K562 (cell line): ENCODE data around the gene SAMD10. TPM values are rescaled to one million over a fixed set of nuclear protein-coding genes. Genes with fewer than 3 reads are reported as not detected.
A peak's percentile ranks its signal among the peaks of the same experiment; 100 is the strongest.
"Not testable (repeated sequence)": the region's sequence is repeated elsewhere in the genome, so short reads cannot be mapped to it uniquely, and the experiment has no call there.

Experiments used
- ATAC-seq: fragments of 200-7000 bp; cut with Tn5 transposase; 3 replicates; pipeline ENCODE4 v1.9.1; 2020; ENCODE audit warnings: moderate library complexity
- BruUV-seq: library from RNA; stranded (reverse); fragments of 400-500 nt; replicated peaks from 2 replicates; lab custom pipeline; 2021; lab: Mats Ljungman, UMichigan
- CTCF ChIA-PET: fragments of 300-600 bp; formaldehyde crosslinking; extraction: SDS; loops from one replicate; lab custom pipeline; 2021; ENCODE audit warnings: low intra/inter-chr PET ratio; lab: Yijun Ruan, JAX
- POLR2A ChIA-PET: fragments of 300-600, 350-650 bp; sonication (Branson Sonifier 250); formaldehyde crosslinking; extraction: SDS; loops from one replicate; lab custom pipeline; 2021; ENCODE audit warnings: antibody characterized with exemption, inconsistent platforms; lab: Yijun Ruan, JAX
- DNase-seq, 4 experiments: peaks; one replicate each; pipeline versions ENCODE4 v3.0.0 to v3.0.0-alpha.2; 2011 to 2018; ENCODE audit warnings: low spot score in 3 of 4, mixed read lengths in 3 of 4; ENCODE audit errors: extremely low read depth in 1 of 4
- FAIRE-seq: peaks from 2 replicates; lab custom pipeline; 2011; peaks lifted over from hg19 to GRCh38; lab: Jason Lieb, UNC
- H2AFZ ChIP-seq: 2 replicates; pipeline ENCODE4 v1.6.0; 2011; ENCODE audit warnings: low read depth, low read length, control low read depth, inconsistent platforms
- H3K27ac ChIP-seq: fragments of 200-600 bp; 3 replicates; pipeline ENCODE4 v1.8.0; 2011; ENCODE audit warnings: low read depth, mild to moderate bottlenecking, control low read depth, inconsistent platforms, low read length, moderate library complexity, mixed read lengths; ENCODE audit errors: extremely low read depth
- H3K27me3 ChIP-seq, 2 experiments: fragments of 300-600 bp in 1 of 2; 2 replicates in 1 of 2; 3 replicates in 1 of 2; pipeline versions ENCODE4 v1.6.0 to v1.8.0; 2011; ENCODE audit warnings: inconsistent platforms in 2 of 2, low read length in 2 of 2, mild to moderate bottlenecking in 1 of 2, mixed read lengths in 1 of 2, moderate library complexity in 1 of 2; ENCODE audit not compliant: control insufficient read depth in 2 of 2, insufficient read depth in 2 of 2
- H3K36me3 ChIP-seq: fragments of 300-600 bp; 3 replicates; pipeline ENCODE4 v1.8.0; 2011; ENCODE audit warnings: mild to moderate bottlenecking, low read length, inconsistent platforms; ENCODE audit not compliant: control insufficient read depth, insufficient read depth
- H3K4me1 ChIP-seq, 2 experiments: fragments of 200-600 bp in 1 of 2; replicated peaks in 1 of 2; 2 replicates in 1 of 2; 3 replicates in 1 of 2; pipeline versions ENCODE4 v1.5.1 to v1.8.0; 2011; ENCODE audit warnings: inconsistent platforms in 2 of 2, low read length in 2 of 2, mild to moderate bottlenecking in 1 of 2, mixed read lengths in 1 of 2, moderate library complexity in 1 of 2; ENCODE audit not compliant: control insufficient read depth in 2 of 2, insufficient read depth in 2 of 2
- H3K4me2 ChIP-seq: 2 replicates; pipeline ENCODE4 v1.6.1; 2011; ENCODE audit warnings: low read length, control low read depth, inconsistent platforms, mixed read lengths; ENCODE audit not compliant: insufficient read depth
- H3K4me3 ChIP-seq: fragments of 200-600 bp; sonication (generic), shearing (Covaris generic); 2 replicates; pipeline ENCODE4 v1.5.1; 2016; ENCODE audit warnings: control low read depth, inconsistent platforms
- H3K79me2 ChIP-seq: fragments of 200-600 bp; 3 replicates; pipeline ENCODE4 v1.8.0; 2011; ENCODE audit warnings: low read length, inconsistent platforms; ENCODE audit not compliant: control insufficient read depth, insufficient read depth
- H3K9ac ChIP-seq, 2 experiments: 2 replicates each; pipeline versions ENCODE4 v1.6.0 to v1.6.1; 2011; ENCODE audit warnings: low read depth in 2 of 2, low read length in 2 of 2, control low read depth in 1 of 2, inconsistent platforms in 1 of 2, mild to moderate bottlenecking in 1 of 2, mixed read lengths in 1 of 2; ENCODE audit not compliant: insufficient read depth in 1 of 2
- H3K9me1 ChIP-seq: one replicate; pipeline ENCODE4 v1.6.0; 2011; ENCODE audit warnings: inconsistent platforms, mild to moderate bottlenecking, low read length, moderate library complexity; ENCODE audit not compliant: control insufficient read depth, insufficient read depth
- H3K9me3 ChIP-seq: replicated peaks from 2 replicates; pipeline ENCODE4 v1.5.1; 2011; ENCODE audit warnings: low read depth, low read length, inconsistent platforms; ENCODE audit not compliant: control insufficient read depth, insufficient read depth
- H4K20me1 ChIP-seq: replicated peaks from 2 replicates; pipeline ENCODE4 v1.6.1; 2011; ENCODE audit warnings: low read length, inconsistent platforms, mixed read lengths; ENCODE audit not compliant: control insufficient read depth, insufficient read depth
- E2F3 ChIP-seq: fragments of 250-450 bp; sonication (Bioruptor Pico); IDR thresholded peaks from 2 replicates; pipeline ENCODE4 v1.4.0; 2020; ENCODE audit warnings: mild to moderate bottlenecking
- HNRNPL ChIP-seq: fragments of 200-400 bp; formaldehyde crosslinking; IDR thresholded peaks from 2 replicates; pipeline ENCODE4 v1.6.1; 2017; ENCODE audit warnings: low read depth, mild to moderate bottlenecking, low read length
- POLR2G ChIP-seq: fragments of 200-400 bp; formaldehyde crosslinking; IDR thresholded peaks from 2 replicates; pipeline ENCODE4 v1.6.1; 2017; ENCODE audit warnings: low read depth, mild to moderate bottlenecking, antibody characterized with exemption, low read length, moderate library complexity
- SUPT5H ChIP-seq: fragments of 450-650 bp; IDR thresholded peaks from 2 replicates; pipeline ENCODE4 v1.6.1; 2016
- ZKSCAN3 ChIP-seq: fragments of 250-450 bp; sonication (Bioruptor Pico); IDR thresholded peaks from 2 replicates; pipeline ENCODE4 v1.4.0; 2020
- WGBS: fragments of 100-300 bp; shearing (Covaris generic); methylation state at CpG from one replicate; pipeline ENCODE4 v1.1.6; 2016; ENCODE audit warnings: low coverage, mixed read lengths; ENCODE audit not compliant: insufficient coverage; ENCODE audit errors: missing lambda C conversion rate; 5-methylcytosine and 5-hydroxymethylcytosine counted together
- in situ Hi-C: fragments of 300-500 bp; cut with MboI; formaldehyde crosslinking; loops from 4 replicates; pipeline ENCODE4 v1.15.0; 2018; ENCODE audit warnings: inconsistent platforms, mixed read lengths
- intact Hi-C: fragments of 100-400 bp; cut with micrococcal nuclease; formaldehyde crosslinking; loops from 2 replicates; pipeline ENCODE4 v1.14.2; 2022
- polyA plus RNA-seq, 8 experiments: library from polyadenylated mRNA; depleted of rRNA in 4 of 8; stranded (reverse) in 5 of 8; unstranded in 3 of 8; fragments of >200 nt; fragmentation: Nextera tagmentation in 2 of 8; fragmentation: Illumina TruSeq in 1 of 8; extraction: Ambion mirVana in 2 of 8; extraction: Trizol in 1 of 8; gene quantifications; 2 replicates each; pipeline versions ENCODE4 v1.2.1 to v1.2.3, GENCODE V29; 2011 to 2014; ENCODE audit warnings: inconsistent platforms in 1 of 8, missing spikeins in 1 of 8
- total RNA-seq, 7 experiments: library from RNA; depleted of rRNA in 6 of 7; stranded (reverse); fragments of >200 nt in 6 of 7; fragmentation: Illumina TruSeq in 2 of 7; extraction: Trizol in 2 of 7; gene quantifications; 2 replicates each; pipeline versions ENCODE4 v1.2.1 to v1.2.3, GENCODE V29; 2011 to 2021; ENCODE audit warnings: low replicate concordance in 1 of 7
- TF ChIP-seq, protein P1 (sequence below): fragments of 450-650 bp; formaldehyde crosslinking; IDR thresholded peaks from 2 replicates; pipeline ENCODE4 v1.4.0; 2020; ENCODE audit warnings: mild to moderate bottlenecking, moderate library complexity
- TF ChIP-seq, protein P2 (sequence below): sonication (generic); formaldehyde crosslinking; IDR thresholded peaks from 2 replicates; pipeline ENCODE4 v1.8.0; 2023; ENCODE audit warnings: mild to moderate bottlenecking, missing genetic modification reagents

Gene SAMD10
- total and polyA plus RNA-seq, 9 of the 15 experiments (the other 6 are each of a cell fraction or from before 2014, with no cell fraction given), result 0.37 to 15.2 (median 4.8) TPM

DNA sequence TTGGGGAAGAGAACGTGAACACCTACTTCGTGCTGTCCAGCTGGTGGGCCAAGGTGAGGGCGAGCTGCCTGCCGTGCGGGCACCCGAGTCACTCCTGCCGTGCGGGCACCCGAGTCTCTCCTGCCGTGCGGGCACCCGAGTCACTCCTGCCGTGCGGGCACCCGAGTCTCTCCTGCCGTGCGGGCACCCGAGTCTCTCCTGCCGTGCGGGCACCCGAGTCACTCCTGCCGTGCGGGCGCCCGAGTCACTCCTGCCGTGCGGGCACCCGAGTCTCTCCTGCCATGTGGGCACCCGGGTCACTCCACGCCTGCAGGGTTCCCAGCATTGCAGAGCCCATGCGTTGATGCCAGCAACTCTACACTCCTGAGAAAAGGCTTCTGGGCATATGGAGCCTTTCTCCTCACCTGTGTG is 50.0 kb downstream of the SAMD10 start:
- peaks cover 11% of the 10 kb centered on the region for H3K79me2 ChIP-seq
- in situ Hi-C loops, H3K9me3 ChIP-seq, ATAC-seq, H3K4me3 ChIP-seq, H3K9ac ChIP-seq, H3K27me3 ChIP-seq, POLR2A ChIA-PET, FAIRE-seq, H3K27ac ChIP-seq, H4K20me1 ChIP-seq, DNase-seq, CTCF ChIA-PET, H2AFZ ChIP-seq, intact Hi-C loops, H3K9me1 ChIP-seq, H3K4me2 ChIP-seq, BruUV-seq: not testable (repeated sequence)
- peaks cover 0 to 22% of the 10 kb centered on the region in 2 experiments; a peak in 2 of 5 replicates for H3K4me1 ChIP-seq
- WGBS, result 89% methylated on average over 13 of the region's 31 CpGs
- H3K36me3 ChIP-seq, result peaks cover 78% of the 10 kb centered on the region; the same call in 2 of the 3 replicates
- TF ChIP-seq HNRNPL, result peak; percentile 51; the same call in 1 of the 2 replicates

DNA sequence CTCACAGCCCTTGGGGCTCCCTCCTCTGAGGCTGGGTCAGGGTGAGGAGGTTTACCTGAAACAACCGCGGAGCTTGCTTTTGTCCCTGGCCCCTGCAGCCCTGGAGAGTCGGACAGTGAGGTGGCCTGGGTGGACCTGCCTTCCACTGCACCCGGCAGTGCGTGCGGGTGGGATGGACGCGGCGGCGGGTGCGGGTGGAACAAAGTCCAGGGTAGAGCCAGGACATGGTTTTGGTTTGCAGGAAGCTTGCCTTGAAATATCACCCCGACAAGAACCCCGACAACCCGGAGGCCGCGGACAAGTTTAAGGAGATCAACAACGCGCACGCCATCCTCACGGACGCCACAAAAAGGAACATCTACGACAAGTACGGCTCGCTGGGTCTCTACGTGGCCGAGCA is 50.4 kb downstream of the SAMD10 start:
- no peak overlapping the region for H3K9ac ChIP-seq
- peaks cover 0 to 18% of the 10 kb centered on the region in 2 experiments; a peak in 2 of 5 replicates for H3K4me1 ChIP-seq
- no peak for DNase-seq
- H3K9me1 ChIP-seq, result no peaks in the 10 kb centered on the region
- peaks cover 77% of the 10 kb centered on the region; the same call in 2 of the 3 replicates for H3K36me3 ChIP-seq
- no peak overlapping the region for H3K4me2 ChIP-seq
- no peak for ATAC-seq
- POLR2A ChIA-PET, result interaction anchor here (0.6 to 1.3 kb wide), 2 partner anchors 11 to 918 kb away, joined by 3 to 4 read pairs; no protein-coding TSS in a partner anchor
- CTCF ChIA-PET, result no interaction called here
- H3K27ac ChIP-seq, result no peak overlapping the region
- intact Hi-C loops (no loop called here), in situ Hi-C loops (no loop called here)
- H4K20me1 ChIP-seq, result 0 out of 2 replicates have a peak, but pooled peaks cover 4% of the 10 kb centered on the region
- H3K4me3 ChIP-seq, result no peak overlapping the region
- FAIRE-seq, result no peak
- TF ChIP-seq ZKSCAN3 (CRISPR knock-in tag), result no peak
- no peak for TF ChIP-seq SUPT5H
- TF ChIP-seq, protein P1, sequence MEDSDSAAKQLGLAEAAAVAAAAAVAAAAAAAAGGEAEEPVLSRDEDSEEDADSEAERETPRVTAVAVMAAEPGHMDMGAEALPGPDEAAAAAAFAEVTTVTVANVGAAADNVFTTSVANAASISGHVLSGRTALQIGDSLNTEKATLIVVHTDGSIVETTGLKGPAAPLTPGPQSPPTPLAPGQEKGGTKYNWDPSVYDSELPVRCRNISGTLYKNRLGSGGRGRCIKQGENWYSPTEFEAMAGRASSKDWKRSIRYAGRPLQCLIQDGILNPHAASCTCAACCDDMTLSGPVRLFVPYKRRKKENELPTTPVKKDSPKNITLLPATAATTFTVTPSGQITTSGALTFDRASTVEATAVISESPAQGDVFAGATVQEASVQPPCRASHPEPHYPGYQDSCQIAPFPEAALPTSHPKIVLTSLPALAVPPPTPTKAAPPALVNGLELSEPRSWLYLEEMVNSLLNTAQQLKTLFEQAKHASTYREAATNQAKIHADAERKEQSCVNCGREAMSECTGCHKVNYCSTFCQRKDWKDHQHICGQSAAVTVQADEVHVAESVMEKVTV, result no peak
- no peak for TF ChIP-seq E2F3 (CRISPR knock-in tag)
- TF ChIP-seq, protein P2, sequence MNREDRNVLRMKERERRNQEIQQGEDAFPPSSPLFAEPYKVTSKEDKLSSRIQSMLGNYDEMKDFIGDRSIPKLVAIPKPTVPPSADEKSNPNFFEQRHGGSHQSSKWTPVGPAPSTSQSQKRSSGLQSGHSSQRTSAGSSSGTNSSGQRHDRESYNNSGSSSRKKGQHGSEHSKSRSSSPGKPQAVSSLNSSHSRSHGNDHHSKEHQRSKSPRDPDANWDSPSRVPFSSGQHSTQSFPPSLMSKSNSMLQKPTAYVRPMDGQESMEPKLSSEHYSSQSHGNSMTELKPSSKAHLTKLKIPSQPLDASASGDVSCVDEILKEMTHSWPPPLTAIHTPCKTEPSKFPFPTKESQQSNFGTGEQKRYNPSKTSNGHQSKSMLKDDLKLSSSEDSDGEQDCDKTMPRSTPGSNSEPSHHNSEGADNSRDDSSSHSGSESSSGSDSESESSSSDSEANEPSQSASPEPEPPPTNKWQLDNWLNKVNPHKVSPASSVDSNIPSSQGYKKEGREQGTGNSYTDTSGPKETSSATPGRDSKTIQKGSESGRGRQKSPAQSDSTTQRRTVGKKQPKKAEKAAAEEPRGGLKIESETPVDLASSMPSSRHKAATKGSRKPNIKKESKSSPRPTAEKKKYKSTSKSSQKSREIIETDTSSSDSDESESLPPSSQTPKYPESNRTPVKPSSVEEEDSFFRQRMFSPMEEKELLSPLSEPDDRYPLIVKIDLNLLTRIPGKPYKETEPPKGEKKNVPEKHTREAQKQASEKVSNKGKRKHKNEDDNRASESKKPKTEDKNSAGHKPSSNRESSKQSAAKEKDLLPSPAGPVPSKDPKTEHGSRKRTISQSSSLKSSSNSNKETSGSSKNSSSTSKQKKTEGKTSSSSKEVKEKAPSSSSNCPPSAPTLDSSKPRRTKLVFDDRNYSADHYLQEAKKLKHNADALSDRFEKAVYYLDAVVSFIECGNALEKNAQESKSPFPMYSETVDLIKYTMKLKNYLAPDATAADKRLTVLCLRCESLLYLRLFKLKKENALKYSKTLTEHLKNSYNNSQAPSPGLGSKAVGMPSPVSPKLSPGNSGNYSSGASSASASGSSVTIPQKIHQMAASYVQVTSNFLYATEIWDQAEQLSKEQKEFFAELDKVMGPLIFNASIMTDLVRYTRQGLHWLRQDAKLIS (CRISPR knock-in tag), result no peak
- TF ChIP-seq POLR2G, result peak; percentile 40; the same call in 1 of the 2 replicates
- 98% methylated on average over 23 of the region's 26 CpGs for WGBS
- no peaks in the 10 kb centered on the region for H3K27me3 ChIP-seq
- no peak overlapping the region for H2AFZ ChIP-seq
- peaks cover 14% of the 10 kb centered on the region for H3K79me2 ChIP-seq
- BruUV-seq, result no TSS peak
- no peaks in the 10 kb centered on the region for H3K9me3 ChIP-seq
